GM12878 (cell line): Measurements from ENCODE around the gene DMRTB1.

Source experiments
- ASH2L ChIP-seq: fragments of 300-600, 200-600 bp; sonication (generic); IDR thresholded peaks from 2 replicates; pipeline ENCODE4 v1.6.1; 2017; ENCODE audit warnings: low read depth, mild to moderate bottlenecking, borderline replicate concordance
- EZH2 ChIP-seq: IDR thresholded peaks from 2 replicates; pipeline ENCODE4 v1.6.1; 2012; ENCODE audit warnings: low read depth, mild to moderate bottlenecking, control low read depth, inconsistent platforms, low read length, borderline replicate concordance; ENCODE audit not compliant: control insufficient read depth
- GABPA ChIP-seq: IDR thresholded peaks from 2 replicates; pipeline ENCODE4 v1.6.1; 2014; ENCODE audit warnings: antibody characterized with exemption, low read depth, mild to moderate bottlenecking, inconsistent platforms
- HDGF ChIP-seq: fragments of 450-650 bp; IDR thresholded peaks from 2 replicates; pipeline ENCODE4 v1.6.1; 2016; ENCODE audit warnings: antibody characterized with exemption
- TF ChIP-seq, protein P1 (sequence below): IDR thresholded peaks from 2 replicates; pipeline ENCODE4 v1.6.1; 2012; ENCODE audit warnings: low read depth, low read length, improper control_type of control experiment
- TF ChIP-seq, protein P2 (sequence below): IDR thresholded peaks from 2 replicates; pipeline ENCODE4 v1.6.1; 2012; ENCODE audit warnings: low read depth, low read length, improper control_type of control experiment

DNA sequence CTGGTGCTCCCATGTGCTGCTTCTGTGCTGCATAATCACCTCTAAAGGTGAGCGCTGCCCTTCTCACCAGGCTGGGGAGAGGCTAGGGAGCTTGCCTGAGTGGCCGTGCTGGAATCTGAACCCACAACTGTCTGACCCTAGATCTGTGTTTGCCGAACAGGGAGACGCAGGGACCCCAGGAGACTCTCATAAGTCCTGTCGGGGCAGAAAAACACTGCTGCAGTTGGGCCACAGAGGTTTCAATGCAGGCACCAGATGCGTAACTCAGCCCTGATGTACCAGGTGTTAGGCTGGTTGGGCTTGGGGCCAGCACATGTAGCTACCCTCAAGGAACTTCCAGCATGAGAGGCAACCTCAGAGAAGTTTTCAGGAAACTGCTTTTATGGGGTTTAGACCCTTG is 49.5 kb upstream of the DMRTB1 start:
- TF ChIP-seq HDGF, result no peak
- TF ChIP-seq GABPA, result no peak
- TF ChIP-seq EZH2, result no peak
- TF ChIP-seq ASH2L, result no peak
- TF ChIP-seq, protein P1, sequence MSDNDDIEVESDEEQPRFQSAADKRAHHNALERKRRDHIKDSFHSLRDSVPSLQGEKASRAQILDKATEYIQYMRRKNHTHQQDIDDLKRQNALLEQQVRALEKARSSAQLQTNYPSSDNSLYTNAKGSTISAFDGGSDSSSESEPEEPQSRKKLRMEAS, result no peak
- TF ChIP-seq, protein P2, sequence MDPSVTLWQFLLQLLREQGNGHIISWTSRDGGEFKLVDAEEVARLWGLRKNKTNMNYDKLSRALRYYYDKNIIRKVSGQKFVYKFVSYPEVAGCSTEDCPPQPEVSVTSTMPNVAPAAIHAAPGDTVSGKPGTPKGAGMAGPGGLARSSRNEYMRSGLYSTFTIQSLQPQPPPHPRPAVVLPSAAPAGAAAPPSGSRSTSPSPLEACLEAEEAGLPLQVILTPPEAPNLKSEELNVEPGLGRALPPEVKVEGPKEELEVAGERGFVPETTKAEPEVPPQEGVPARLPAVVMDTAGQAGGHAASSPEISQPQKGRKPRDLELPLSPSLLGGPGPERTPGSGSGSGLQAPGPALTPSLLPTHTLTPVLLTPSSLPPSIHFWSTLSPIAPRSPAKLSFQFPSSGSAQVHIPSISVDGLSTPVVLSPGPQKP, result no peak
